GM12874 (cell line): Measurements from ENCODE around the gene KCNJ6.

Experiments
- TF ChIP-seq, protein P1 (sequence below): IDR thresholded peaks from 2 replicates; pipeline ENCODE4 v1.5.1; 2011; ENCODE audit warnings: low read depth, mild to moderate bottlenecking, control low read depth, low read length, moderate library complexity; ENCODE audit not compliant: insufficient read depth

KCNJ6 gene

DNA sequence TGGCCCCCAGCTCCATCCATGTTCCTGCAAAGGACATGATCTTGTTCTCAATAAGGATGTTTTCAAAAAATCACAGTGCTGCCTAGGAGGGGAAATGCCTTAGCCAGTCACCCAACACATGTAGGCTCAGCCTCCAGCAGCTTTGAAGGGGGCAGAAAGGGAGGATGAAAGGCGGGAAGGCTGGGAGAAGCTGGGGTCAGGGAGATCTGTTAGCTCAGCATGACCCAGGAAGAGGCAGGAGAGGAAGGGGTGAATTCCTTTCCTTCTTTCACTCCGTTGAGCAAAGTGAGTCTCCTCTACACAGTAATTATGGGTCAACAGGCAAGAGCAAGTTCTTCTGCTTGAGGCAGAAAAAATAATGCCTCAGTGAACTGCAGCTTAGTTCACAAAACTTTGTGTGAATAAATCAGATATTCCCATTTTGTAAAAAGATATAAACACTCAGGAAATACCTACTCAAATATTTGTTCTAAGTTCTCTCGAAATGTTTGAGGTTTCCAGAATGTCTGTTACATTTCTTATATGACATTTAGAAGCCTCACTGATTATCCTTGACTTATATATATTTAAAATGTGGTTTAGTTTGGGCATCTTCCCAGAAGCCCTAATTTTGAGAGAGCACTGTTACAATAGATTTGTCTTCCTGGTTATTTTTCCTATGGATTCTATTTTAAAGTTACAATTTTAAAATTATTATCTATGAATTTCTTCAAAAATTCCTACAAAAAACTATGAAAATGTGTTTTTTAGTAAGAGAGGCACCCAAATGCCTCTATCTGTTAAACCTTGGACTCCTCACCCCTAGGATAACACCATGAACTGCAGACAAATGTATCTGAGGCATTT lies 116.8 kb downstream of the KCNJ6 start:
- TF ChIP-seq, protein P1, sequence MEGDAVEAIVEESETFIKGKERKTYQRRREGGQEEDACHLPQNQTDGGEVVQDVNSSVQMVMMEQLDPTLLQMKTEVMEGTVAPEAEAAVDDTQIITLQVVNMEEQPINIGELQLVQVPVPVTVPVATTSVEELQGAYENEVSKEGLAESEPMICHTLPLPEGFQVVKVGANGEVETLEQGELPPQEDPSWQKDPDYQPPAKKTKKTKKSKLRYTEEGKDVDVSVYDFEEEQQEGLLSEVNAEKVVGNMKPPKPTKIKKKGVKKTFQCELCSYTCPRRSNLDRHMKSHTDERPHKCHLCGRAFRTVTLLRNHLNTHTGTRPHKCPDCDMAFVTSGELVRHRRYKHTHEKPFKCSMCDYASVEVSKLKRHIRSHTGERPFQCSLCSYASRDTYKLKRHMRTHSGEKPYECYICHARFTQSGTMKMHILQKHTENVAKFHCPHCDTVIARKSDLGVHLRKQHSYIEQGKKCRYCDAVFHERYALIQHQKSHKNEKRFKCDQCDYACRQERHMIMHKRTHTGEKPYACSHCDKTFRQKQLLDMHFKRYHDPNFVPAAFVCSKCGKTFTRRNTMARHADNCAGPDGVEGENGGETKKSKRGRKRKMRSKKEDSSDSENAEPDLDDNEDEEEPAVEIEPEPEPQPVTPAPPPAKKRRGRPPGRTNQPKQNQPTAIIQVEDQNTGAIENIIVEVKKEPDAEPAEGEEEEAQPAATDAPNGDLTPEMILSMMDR: no peak

DNA sequence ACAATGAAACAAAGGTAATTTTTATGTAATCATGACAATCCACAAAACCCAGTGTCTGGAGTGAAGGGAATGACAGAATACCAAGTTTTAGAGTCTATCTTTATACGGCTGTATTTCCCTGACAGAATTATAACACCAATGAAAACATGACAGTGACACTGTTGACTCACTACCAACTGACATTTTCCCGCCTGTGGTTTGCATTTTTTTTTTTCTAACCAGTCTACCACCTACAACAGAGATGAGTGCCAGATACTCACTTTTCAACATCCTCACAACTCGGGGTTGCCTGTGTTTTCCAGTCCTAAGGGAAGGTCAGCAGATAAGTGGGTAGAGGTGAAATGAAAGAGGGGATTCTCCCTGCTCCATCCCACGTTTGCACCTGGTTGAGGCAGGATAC lies 118.9 kb downstream of the KCNJ6 start:
- TF ChIP-seq, protein P1: no peak

DNA sequence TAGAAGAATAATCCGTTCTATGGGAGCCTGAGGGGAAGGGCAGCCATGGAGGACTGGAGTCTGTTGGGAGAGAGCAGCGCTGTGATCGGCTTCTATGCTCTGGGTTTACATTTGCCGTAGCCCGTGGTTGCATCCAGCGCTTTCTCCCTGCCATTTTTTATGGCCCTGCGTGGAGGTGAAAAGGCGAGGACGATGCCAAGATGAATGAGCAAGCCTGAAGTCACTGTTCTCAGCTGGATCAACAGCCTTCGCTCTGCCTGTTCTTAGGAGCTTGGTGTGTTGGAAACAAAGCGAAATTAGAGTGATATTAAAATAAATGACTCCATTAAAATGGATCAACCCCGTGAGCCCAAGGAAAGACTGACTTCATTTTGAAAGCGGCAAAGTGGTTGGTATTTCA lies 120.2 kb downstream of the KCNJ6 start:
- TF ChIP-seq, protein P1: no peak

DNA sequence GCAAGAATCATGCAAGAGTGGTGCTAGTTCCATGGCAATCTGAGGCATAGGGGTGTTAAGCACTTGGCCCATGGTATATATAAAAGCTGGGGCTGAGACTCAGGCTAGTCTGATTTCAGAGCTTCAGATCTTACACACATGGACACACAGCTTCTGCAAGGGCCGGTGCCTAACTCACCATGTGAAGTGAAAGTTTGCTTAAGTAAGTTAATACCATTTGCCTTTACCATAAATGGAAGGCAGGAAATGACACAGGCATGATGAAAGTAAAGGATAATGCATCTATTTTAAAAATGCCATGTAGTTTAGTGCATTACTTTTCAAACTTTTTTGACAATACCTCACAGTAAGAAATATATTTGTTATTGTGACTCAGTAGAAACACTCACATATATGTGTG lies 122.6 kb downstream of the KCNJ6 start:
- TF ChIP-seq, protein P1: no peak

DNA sequence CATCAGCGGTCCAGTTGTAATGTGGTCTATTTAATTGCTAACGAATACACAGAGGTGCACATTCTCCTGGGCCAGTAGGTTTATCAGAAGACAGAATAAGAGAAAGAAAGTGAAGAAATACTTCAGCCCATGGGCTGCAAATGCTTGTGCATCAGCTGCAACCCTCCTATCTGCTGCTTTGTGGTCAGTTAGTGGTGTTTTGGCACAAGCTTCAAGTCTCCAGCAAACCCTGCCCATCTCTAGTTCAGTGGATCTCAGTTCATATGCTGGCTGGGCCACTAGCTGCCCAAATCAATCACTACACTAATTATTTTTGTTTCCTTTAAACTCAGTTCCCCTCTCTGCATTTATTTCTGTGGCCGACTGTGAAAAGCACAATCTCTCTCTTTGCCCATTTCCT lies 124.2 kb downstream of the KCNJ6 start:
- TF ChIP-seq, protein P1: no peak

DNA sequence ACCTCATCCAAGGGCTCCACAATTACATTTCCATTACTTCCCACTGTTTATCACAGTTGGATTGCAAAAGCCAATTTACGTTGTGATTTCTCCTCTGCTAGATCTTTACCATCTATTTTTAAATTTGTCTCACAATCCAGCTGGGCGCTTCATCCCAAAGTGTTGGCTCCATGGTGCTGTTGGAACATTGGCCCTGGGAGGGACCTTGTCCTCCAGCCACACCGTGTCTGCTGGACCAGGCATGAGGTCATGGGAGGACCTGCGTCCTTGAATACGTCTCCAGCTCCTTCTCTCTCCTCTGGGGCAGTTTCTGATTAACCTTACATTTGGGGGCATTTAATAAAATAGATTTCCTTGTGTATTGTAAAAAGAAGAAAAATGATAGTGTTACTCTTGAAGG lies 125.4 kb downstream of the KCNJ6 start:
- TF ChIP-seq, protein P1: no peak

DNA sequence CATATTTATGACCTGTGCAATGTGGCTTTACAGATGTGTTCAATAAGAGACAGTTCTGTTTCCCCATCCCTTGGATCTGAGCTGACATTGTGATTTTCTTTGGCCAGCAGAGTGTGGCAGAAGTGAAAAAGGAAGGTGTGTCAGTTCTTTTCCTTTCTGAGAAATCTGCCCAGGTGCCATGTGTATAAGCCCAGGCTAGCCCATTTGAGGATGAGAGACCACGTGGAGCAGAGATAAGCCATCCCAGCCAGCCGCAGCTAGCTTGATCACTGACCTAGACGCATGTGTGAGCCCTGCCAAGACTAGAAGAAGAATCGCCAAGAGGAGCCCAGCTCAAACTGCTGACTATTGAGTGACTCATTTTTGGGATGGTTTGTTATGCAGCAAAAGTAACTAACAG lies 127.8 kb downstream of the KCNJ6 start:
- TF ChIP-seq, protein P1: no peak
